GM12801 (cell line): ENCODE data around the gene ADARB1.

ENCODE experiments used
- CTCF ChIP-seq: IDR thresholded peaks from one replicate; pipeline ENCODE4 v1.5.1; 2011; ENCODE audit warnings: control low read depth; ENCODE audit not compliant: insufficient read length; ENCODE audit errors: extremely low read depth

The ADARB1 gene

GRCh38 chr21:45060089-45060488 lies 14.3 kb upstream of the ADARB1 start:
- no peak for TF ChIP-seq CTCF

DNA sequence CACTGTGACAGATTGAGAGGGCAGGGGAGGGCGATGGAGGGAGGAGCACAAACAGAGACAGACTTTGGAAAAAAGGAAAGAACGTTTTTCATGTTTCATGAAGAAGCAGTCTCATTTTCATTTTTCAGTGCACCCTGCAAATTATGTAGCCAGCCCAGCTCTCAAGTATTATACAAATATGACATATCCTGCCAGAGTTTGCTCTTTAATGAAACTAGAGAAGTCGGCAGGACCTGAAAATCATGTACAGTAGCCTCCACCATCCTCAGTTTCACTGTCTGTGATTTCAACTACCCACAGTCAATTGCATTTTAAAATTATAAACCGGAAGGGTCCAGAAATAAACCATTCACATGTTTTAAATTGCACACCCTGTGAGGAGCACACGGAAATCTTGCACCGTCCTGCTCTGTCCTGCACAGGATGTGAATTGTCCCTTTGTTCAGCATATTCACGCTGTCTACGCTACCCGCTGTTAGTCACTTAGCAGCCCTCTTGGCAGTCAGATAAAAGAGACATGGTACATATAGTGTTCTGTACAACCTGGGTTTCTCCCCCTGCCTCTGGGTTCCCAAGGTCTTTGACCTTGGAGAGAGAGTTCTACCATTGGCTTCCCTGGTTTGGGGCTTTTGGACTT lies 13.6 kb upstream of the ADARB1 start:
- no peak for TF ChIP-seq CTCF

DNA sequence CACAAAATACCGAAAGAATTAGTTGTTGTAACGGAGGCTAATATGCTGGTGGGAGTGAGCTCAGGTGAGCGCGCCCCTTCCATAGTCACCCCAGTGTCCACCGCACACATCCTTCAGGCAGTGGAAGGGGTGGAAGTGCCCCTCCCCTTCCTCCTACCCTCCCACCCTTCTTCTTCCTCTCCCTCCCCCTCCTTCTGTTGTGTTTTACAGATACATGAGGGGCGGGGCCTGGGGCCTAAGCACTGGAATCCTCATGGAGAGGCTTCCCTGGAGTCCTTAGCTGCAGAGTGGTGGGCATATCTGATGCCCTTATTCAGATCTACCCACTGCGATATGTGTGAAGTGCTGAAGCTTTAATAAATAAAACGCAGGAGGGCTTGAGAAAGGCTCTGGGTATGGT lies 10.3 kb upstream of the ADARB1 start:
- TF ChIP-seq CTCF, result no peak

- no peak for TF ChIP-seq CTCF
Observed at GRCh38 chr21:45064618-45065399, 9.6 kb upstream of the ADARB1 start.

- no peak for TF ChIP-seq CTCF
Observed at GRCh38 chr21:45067462-45068285, 6.7 kb upstream of the ADARB1 start.

- TF ChIP-seq CTCF, result no peak
Observed at GRCh38 chr21:45069085-45069484, 5.3 kb upstream of the ADARB1 start.

DNA sequence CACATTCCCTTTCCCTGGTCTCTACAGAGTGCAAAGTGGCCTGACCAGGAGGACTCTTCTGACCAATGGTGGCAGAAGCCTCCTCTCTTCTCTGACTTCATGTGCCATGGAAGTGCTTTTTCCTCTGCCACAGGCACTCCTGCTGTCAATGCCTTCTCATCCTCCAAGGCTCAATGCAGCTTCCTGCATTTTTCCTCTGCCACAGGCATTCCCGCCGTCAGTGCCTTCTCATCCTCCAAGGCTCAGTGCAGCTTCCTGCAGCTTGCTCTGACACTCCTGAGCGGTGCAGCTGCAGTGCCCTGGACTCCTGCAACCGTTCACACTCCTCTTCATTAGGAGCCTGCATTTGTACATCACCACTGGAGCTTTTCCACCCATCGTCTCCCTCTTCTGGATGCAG lies 4.7 kb upstream of the ADARB1 start:
- no peak for TF ChIP-seq CTCF
